K562 (cell line): ENCODE data around the gene PUDP. TPM values are rescaled to one million over a fixed set of nuclear protein-coding genes. Genes with fewer than 3 reads are reported as not detected.

Experiments used
- ATAC-seq: fragments of 200-7000 bp; cut with Tn5 transposase; 3 replicates; pipeline ENCODE4 v1.9.1; 2020; ENCODE audit warnings: moderate library complexity
- BruUV-seq: library from RNA; stranded (reverse); fragments of 400-500 nt; replicated peaks from 2 replicates; lab custom pipeline; 2021; lab: Mats Ljungman, UMichigan
- CTCF ChIA-PET: fragments of 300-600 bp; formaldehyde crosslinking; extraction: SDS; loops from one replicate; lab custom pipeline; 2021; ENCODE audit warnings: low intra/inter-chr PET ratio; lab: Yijun Ruan, JAX
- POLR2A ChIA-PET: fragments of 300-600, 350-650 bp; sonication (Branson Sonifier 250); formaldehyde crosslinking; extraction: SDS; loops from one replicate; lab custom pipeline; 2021; ENCODE audit warnings: antibody characterized with exemption, inconsistent platforms; lab: Yijun Ruan, JAX
- DNase-seq, 4 experiments: peaks; one replicate each; pipeline versions ENCODE4 v3.0.0 to v3.0.0-alpha.2; 2011 to 2018; ENCODE audit warnings: low spot score in 3 of 4, mixed read lengths in 3 of 4; ENCODE audit errors: extremely low read depth in 1 of 4
- FAIRE-seq: peaks from 2 replicates; lab custom pipeline; 2011; peaks lifted over from hg19 to GRCh38; lab: Jason Lieb, UNC
- H2AFZ ChIP-seq: 2 replicates; pipeline ENCODE4 v1.6.0; 2011; ENCODE audit warnings: low read depth, low read length, control low read depth, inconsistent platforms
- H3K27ac ChIP-seq: fragments of 200-600 bp; 3 replicates; pipeline ENCODE4 v1.8.0; 2011; ENCODE audit warnings: low read depth, mild to moderate bottlenecking, control low read depth, inconsistent platforms, low read length, moderate library complexity, mixed read lengths; ENCODE audit errors: extremely low read depth
- H3K27me3 ChIP-seq, 2 experiments: fragments of 300-600 bp in 1 of 2; 2 replicates in 1 of 2; 3 replicates in 1 of 2; pipeline versions ENCODE4 v1.6.0 to v1.8.0; 2011; ENCODE audit warnings: inconsistent platforms in 2 of 2, low read length in 2 of 2, mild to moderate bottlenecking in 1 of 2, mixed read lengths in 1 of 2, moderate library complexity in 1 of 2; ENCODE audit not compliant: control insufficient read depth in 2 of 2, insufficient read depth in 2 of 2
- H3K36me3 ChIP-seq: fragments of 300-600 bp; 3 replicates; pipeline ENCODE4 v1.8.0; 2011; ENCODE audit warnings: mild to moderate bottlenecking, low read length, inconsistent platforms; ENCODE audit not compliant: control insufficient read depth, insufficient read depth
- H3K4me1 ChIP-seq, 2 experiments: fragments of 200-600 bp in 1 of 2; replicated peaks in 1 of 2; 2 replicates in 1 of 2; 3 replicates in 1 of 2; pipeline versions ENCODE4 v1.5.1 to v1.8.0; 2011; ENCODE audit warnings: inconsistent platforms in 2 of 2, low read length in 2 of 2, mild to moderate bottlenecking in 1 of 2, mixed read lengths in 1 of 2, moderate library complexity in 1 of 2; ENCODE audit not compliant: control insufficient read depth in 2 of 2, insufficient read depth in 2 of 2
- H3K4me2 ChIP-seq: 2 replicates; pipeline ENCODE4 v1.6.1; 2011; ENCODE audit warnings: low read length, control low read depth, inconsistent platforms, mixed read lengths; ENCODE audit not compliant: insufficient read depth
- H3K4me3 ChIP-seq: fragments of 200-600 bp; sonication (generic), shearing (Covaris generic); 2 replicates; pipeline ENCODE4 v1.5.1; 2016; ENCODE audit warnings: control low read depth, inconsistent platforms
- H3K79me2 ChIP-seq: fragments of 200-600 bp; 3 replicates; pipeline ENCODE4 v1.8.0; 2011; ENCODE audit warnings: low read length, inconsistent platforms; ENCODE audit not compliant: control insufficient read depth, insufficient read depth
- H3K9ac ChIP-seq, 2 experiments: 2 replicates each; pipeline versions ENCODE4 v1.6.0 to v1.6.1; 2011; ENCODE audit warnings: low read depth in 2 of 2, low read length in 2 of 2, control low read depth in 1 of 2, inconsistent platforms in 1 of 2, mild to moderate bottlenecking in 1 of 2, mixed read lengths in 1 of 2; ENCODE audit not compliant: insufficient read depth in 1 of 2
- H3K9me1 ChIP-seq: one replicate; pipeline ENCODE4 v1.6.0; 2011; ENCODE audit warnings: inconsistent platforms, mild to moderate bottlenecking, low read length, moderate library complexity; ENCODE audit not compliant: control insufficient read depth, insufficient read depth
- H3K9me3 ChIP-seq: replicated peaks from 2 replicates; pipeline ENCODE4 v1.5.1; 2011; ENCODE audit warnings: low read depth, low read length, inconsistent platforms; ENCODE audit not compliant: control insufficient read depth, insufficient read depth
- H4K20me1 ChIP-seq: replicated peaks from 2 replicates; pipeline ENCODE4 v1.6.1; 2011; ENCODE audit warnings: low read length, inconsistent platforms, mixed read lengths; ENCODE audit not compliant: control insufficient read depth, insufficient read depth
- CTCF ChIP-seq, 3 experiments: IDR thresholded peaks in 2 of 3; conservative IDR thresholded peaks in 1 of 3; 2 replicates each; pipeline ENCODE4 v1.5.1; 2011 to 2012; ENCODE audit warnings: low read length in 3 of 3, mild to moderate bottlenecking in 3 of 3, control low read depth in 2 of 3, improper control_type of control experiment in 1 of 3, inconsistent platforms in 1 of 3, low read depth in 1 of 3, mixed read lengths in 1 of 3, moderate library complexity in 1 of 3; ENCODE audit not compliant: insufficient read depth in 2 of 3
- ELF1 ChIP-seq: fragments of 200-800 bp; sonication (Bioruptor generic); IDR thresholded peaks from 2 replicates; pipeline ENCODE4 v1.6.1; 2016; ENCODE audit warnings: missing genetic modification characterization, missing compliant biosample characterization
- HDAC6 ChIP-seq: IDR thresholded peaks from 2 replicates; pipeline ENCODE4 v1.6.1; 2012; ENCODE audit warnings: low read depth, mild to moderate bottlenecking, control low read depth, inconsistent platforms, low read length, moderate library complexity
- PBX2 ChIP-seq, 2 experiments: IDR thresholded peaks in 1 of 2; conservative IDR thresholded peaks in 1 of 2; 2 replicates each; pipeline ENCODE4 v1.6.1; 2016; ENCODE audit warnings: low read depth in 2 of 2, mild to moderate bottlenecking in 1 of 2, missing compliant biosample characterization in 1 of 2, missing genetic modification characterization in 1 of 2, moderate library complexity in 1 of 2
- POU5F1 ChIP-seq: fragments of 150-350 bp; IDR thresholded peaks from 2 replicates; pipeline ENCODE4 v1.6.1; 2014; ENCODE audit warnings: borderline replicate concordance, low read length, low read depth, mild to moderate bottlenecking; ENCODE audit not compliant: partially characterized antibody
- ZNF445 ChIP-seq: fragments of 250-450 bp; sonication (Bioruptor Pico); IDR thresholded peaks from 2 replicates; pipeline ENCODE4 v1.4.0; 2020; ENCODE audit warnings: low read depth, mild to moderate bottlenecking, moderate library complexity
- WGBS: fragments of 100-300 bp; shearing (Covaris generic); methylation state at CpG from one replicate; pipeline ENCODE4 v1.1.6; 2016; ENCODE audit warnings: low coverage, mixed read lengths; ENCODE audit not compliant: insufficient coverage; ENCODE audit errors: missing lambda C conversion rate; 5-methylcytosine and 5-hydroxymethylcytosine counted together
- in situ Hi-C: fragments of 300-500 bp; cut with MboI; formaldehyde crosslinking; loops from 4 replicates; pipeline ENCODE4 v1.15.0; 2018; ENCODE audit warnings: inconsistent platforms, mixed read lengths
- intact Hi-C: fragments of 100-400 bp; cut with micrococcal nuclease; formaldehyde crosslinking; loops from 2 replicates; pipeline ENCODE4 v1.14.2; 2022
- polyA plus RNA-seq, 8 experiments: library from polyadenylated mRNA; depleted of rRNA in 4 of 8; stranded (reverse) in 5 of 8; unstranded in 3 of 8; fragments of >200 nt; fragmentation: Nextera tagmentation in 2 of 8; fragmentation: Illumina TruSeq in 1 of 8; extraction: Ambion mirVana in 2 of 8; extraction: Trizol in 1 of 8; gene quantifications; 2 replicates each; pipeline versions ENCODE4 v1.2.1 to v1.2.3, GENCODE V29; 2011 to 2014; ENCODE audit warnings: inconsistent platforms in 1 of 8, missing spikeins in 1 of 8
- total RNA-seq, 7 experiments: library from RNA; depleted of rRNA in 6 of 7; stranded (reverse); fragments of >200 nt in 6 of 7; fragmentation: Illumina TruSeq in 2 of 7; extraction: Trizol in 2 of 7; gene quantifications; 2 replicates each; pipeline versions ENCODE4 v1.2.1 to v1.2.3, GENCODE V29; 2011 to 2021; ENCODE audit warnings: low replicate concordance in 1 of 7

The PUDP gene
- total and polyA plus RNA-seq, 9 of the 15 experiments (the other 6 are each of a cell fraction or from before 2014, with no cell fraction given) = 13.6 to 63.0 (median 29.2) TPM

DNA sequence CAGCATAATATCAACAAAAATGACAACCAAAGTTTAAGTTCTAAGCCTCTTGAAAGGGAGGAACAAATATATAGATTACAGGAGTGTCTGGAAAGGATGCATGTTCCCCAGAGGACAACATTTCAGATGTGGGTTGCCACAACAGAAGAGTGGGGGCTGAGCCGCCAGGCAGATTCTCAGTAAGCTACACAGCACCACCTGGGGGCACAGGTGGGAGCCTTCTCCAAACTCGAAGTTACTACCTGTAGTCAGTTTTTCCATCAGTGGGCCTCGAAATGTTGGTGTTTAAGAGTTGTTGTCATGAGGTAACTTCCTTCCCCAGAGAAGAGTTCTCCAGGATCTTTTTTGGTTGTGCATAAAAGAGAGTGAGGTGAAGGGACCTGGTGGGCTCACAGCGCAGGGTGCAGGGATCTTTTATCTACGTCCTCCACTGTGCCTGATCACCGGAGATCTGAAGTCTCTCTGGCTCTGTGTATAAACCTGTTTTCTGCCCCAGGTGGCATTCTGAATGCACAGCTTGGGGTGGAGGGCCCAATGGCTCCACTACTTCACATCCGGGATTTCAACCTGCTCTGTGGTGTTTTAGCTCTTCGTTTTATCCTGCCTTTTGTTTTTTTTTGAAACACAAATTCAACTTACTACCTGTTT lies 58.9 kb downstream of the PUDP start:
- H4K20me1 ChIP-seq = no peaks in the 10 kb centered on the region
- no peak overlapping the region for H2AFZ ChIP-seq
- intact Hi-C loops = no loop called here
- ATAC-seq (peak; percentile 53; the same call in 1 of the 3 replicates), FAIRE-seq (no peak), DNase-seq (peak in 1 of 4 experiments; percentile 7)
- in situ Hi-C loops = no loop called here
- TF ChIP-seq PBX2 (CRISPR knock-in tag; IDR thresholded peaks at IDR 0.05; ENCODE audit: low read depth) (no peak), PBX2 (tag; conservative IDR thresholded peaks at IDR 0.05; ENCODE audit: low read depth) (no peak), HDAC6 (no peak), ZNF445 (no peak), CTCF (IDR thresholded peaks at IDR 0.05 in 2 of 3, conservative IDR thresholded peaks at IDR 0.05 in 1 of 3; ENCODE audit: insufficient read depth in 2 of 3, low read depth in 1 of 3, low read length in 3 of 3) (peak in 2 of 3 experiments; percentile 14 to 16; a peak in 2 of 6 replicates), POU5F1 (no peak), ELF1 (no peak)
- H3K4me3 ChIP-seq = no peak overlapping the region
- ChIA-PET CTCF (no interaction called here), POLR2A (no interaction called here)
- H3K9me3 ChIP-seq = no peaks in the 10 kb centered on the region
- no peaks in the 10 kb centered on the region for H3K27me3 ChIP-seq
- no peak overlapping the region for H3K4me2 ChIP-seq
- no peaks in the 10 kb centered on the region for H3K79me2 ChIP-seq
- H3K27ac ChIP-seq = no peak overlapping the region
- BruUV-seq = no TSS peak
- no peaks in the 10 kb centered on the region; a peak in 1 of 5 replicates for H3K4me1 ChIP-seq
- 71% methylated on average over 5 of the region's 8 CpGs for WGBS
- H3K9me1 ChIP-seq = no peaks in the 10 kb centered on the region
- H3K9ac ChIP-seq = no peak overlapping the region
- H3K36me3 ChIP-seq = peaks cover 6% of the 10 kb centered on the region; the same call in 1 of the 3 replicates
